HEK293 (cell line): ENCODE results near the gene TENT4A.

Experiments
- CTCF ChIP-seq: fragments of 450-650 bp; formaldehyde crosslinking; IDR thresholded peaks from 2 replicates; pipeline ENCODE4 v1.5.1; 2016; ENCODE audit warnings: missing biosample characterization, missing genetic modification characterization
- TCF7L2 ChIP-seq: IDR thresholded peaks from 2 replicates; pipeline ENCODE4 v1.6.1; 2011; ENCODE audit warnings: low read depth, mild to moderate bottlenecking, inconsistent platforms, low read length, moderate library complexity, borderline replicate concordance
- ZNF114 ChIP-seq: fragments of 450-650 bp; formaldehyde crosslinking; IDR thresholded peaks from 2 replicates; pipeline ENCODE4 v1.5.0; 2017; ENCODE audit warnings: missing biosample characterization, missing genetic modification characterization
- ZNF202 ChIP-seq: fragments of 450-650 bp; formaldehyde crosslinking; IDR thresholded peaks from 2 replicates; pipeline ENCODE4 v1.5.1; 2016; ENCODE audit warnings: missing biosample characterization, missing genetic modification characterization, borderline replicate concordance
- ZNF280C ChIP-seq: fragments of 450-650 bp; formaldehyde crosslinking; IDR thresholded peaks from 2 replicates; pipeline ENCODE4 v1.5.1; 2016; ENCODE audit warnings: missing biosample characterization, missing genetic modification characterization

DNA sequence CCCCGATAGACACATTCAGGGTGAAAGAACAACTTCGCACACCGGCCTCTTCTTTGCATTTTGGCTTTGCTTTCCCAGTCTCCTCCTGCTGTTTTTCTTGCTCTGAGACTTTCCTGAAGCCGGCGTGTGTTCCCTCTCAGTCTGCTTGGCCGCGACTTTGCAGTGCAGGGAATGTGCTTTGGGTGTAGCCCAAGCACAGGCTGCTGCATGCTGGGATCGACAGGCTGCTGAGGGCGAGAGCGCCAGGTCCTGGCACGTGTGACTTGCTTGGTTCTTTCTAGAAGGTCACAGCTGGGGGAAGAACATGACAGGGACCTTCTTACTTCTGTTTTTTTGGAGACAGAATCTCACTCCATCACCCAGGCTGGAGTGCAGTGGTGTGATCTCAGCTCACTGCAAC, 40.6 kb downstream of the TENT4A start:
- TF ChIP-seq CTCF (tag by site-specific recombination) (no peak), TCF7L2 (no peak), ZNF202 (tag by site-specific recombination) (no peak), ZNF280C (tag by site-specific recombination) (no peak), ZNF114 (tag by site-specific recombination) (no peak)
